Psoas muscle (tissue), 8 donors: ENCODE results near the gene DIAPH1. TPM values are rescaled to one million over a fixed set of nuclear protein-coding genes. Genes with fewer than 3 reads are reported as not detected.

Experiments
- ATAC-seq, 4 donors: fragments of 200-7000 bp; cut with Tn5 transposase; one replicate each; pipeline ENCODE4 v1.9.1; 2020; ENCODE audit warnings: moderate library complexity in 3 of 4, mild to moderate bottlenecking in 2 of 4
- DNase-seq, 2 donors: peaks; one replicate each; pipeline ENCODE4 v3.0.0-alpha.2; 2020
- H3K27ac ChIP-seq: fragments of 200-600 bp; one replicate; pipeline ENCODE4 v1.8.0; 2022
- H3K27me3 ChIP-seq, 3 donors: fragments of 200-600 bp in 1 of 3; one replicate each; pipeline versions ENCODE4 v1.6.1 to v1.8.0; 2013 to 2022; ENCODE audit warnings: low read length in 2 of 3, mild to moderate bottlenecking in 2 of 3, moderate library complexity in 1 of 3; ENCODE audit not compliant: insufficient read depth in 3 of 3
- H3K36me3 ChIP-seq, 2 donors: fragments of 200-600 bp in 1 of 2; one replicate each; pipeline versions ENCODE4 v1.6.1 to v1.8.0; 2013 to 2022; ENCODE audit warnings: low read depth in 1 of 2, mild to moderate bottlenecking in 1 of 2, moderate library complexity in 1 of 2; ENCODE audit not compliant: insufficient read depth in 1 of 2
- H3K4me1 ChIP-seq: fragments of 200-600 bp; one replicate; pipeline ENCODE4 v1.8.0; 2022
- H3K4me3 ChIP-seq: fragments of 200-600 bp; one replicate; pipeline ENCODE4 v1.8.0; 2022; ENCODE audit warnings: mild to moderate bottlenecking
- H3K9me3 ChIP-seq: fragments of 200-600 bp; one replicate; pipeline ENCODE4 v1.8.0; 2022
- CTCF ChIP-seq: fragments of 200-600 bp; IDR thresholded peaks from one replicate; pipeline ENCODE4 v1.8.0; 2022; ENCODE audit warnings: antibody characterized with exemption
- WGBS, 3 donors: extraction: QIAGEN DNeasy Blood & Tissue Kit; methylation state at CpG; one replicate each; pipeline versions ENCODE4 v1.1.6 to v1.1.7; 2013; 5-methylcytosine and 5-hydroxymethylcytosine counted together
- intact Hi-C, 2 donors: fragments of 100-400 bp; cut with DNase I; formaldehyde crosslinking; loops; one replicate each; pipeline versions ENCODE4 v1.11.0 to v1.14.2; 2022
- polyA plus RNA-seq, 3 donors: library from polyadenylated mRNA; stranded (reverse); fragments of 200-250 nt; gene quantifications; one replicate each; pipeline ENCODE4 v1.2.3, GENCODE V29; 2013
- total RNA-seq, 4 donors: library from RNA; stranded (reverse); fragmentation: NEBNext Ultra II Directional in 2 of 4; extraction: Animal tissue kit (Norgen Biotek cat#: 25700) in 2 of 4; gene quantifications; one replicate each; pipeline versions ENCODE4 v1.2.1 to v1.2.4, GENCODE V29; 2021 to 2023
- donor health status: healthy with polysubstance abuse.
- donor health status: DM: no; HTN: no; CAD: no; lungs with moderate emphysema.
- donor health status: Bipolar disorder and iron deficiency.
- donor health status: healthy.
- donor health status: DM: yes; HTN: yes; CAD: no.
- donor health status: DM: no; HTN: no; CAD: no.
- donor health status: DM: no; HTN: no; CAD: no.
- donor health status: DM: yes; HTN: yes; CAD: no.

The DIAPH1 gene
- total and polyA plus RNA-seq, 7 donors, result 93.1 to 217 (median 137) TPM

GRCh38 chr5:141512911-141513626 is 105.7 kb downstream of the DIAPH1 start:
- Histone ChIP-seq H3K4me1 (peaks cover 60% of the 10 kb centered on the region), H3K9me3 (no peaks in the 10 kb centered on the region), H3K27ac (peak overlapping the region; percentile 90), H3K36me3 (peaks cover 6 to 42% of the 10 kb centered on the region in 2 donors), H3K4me3 (peak overlapping the region; percentile 61), H3K27me3 (no peaks in the 10 kb centered on the region)
- WGBS, 3 donors, result 5 to 9% (median 6%) methylated on average over 41 to 43 of the region's 43 CpGs
- intact Hi-C loops, result loop anchor here in 1 of 2 donors (5.0 kb wide), 2 partner anchors 36 to 81 kb away; partner anchors contain the start of genes PCDHGA12 and PCDHGC3
- DNase-seq (peak in 1 of 2 donors; percentile 44), ATAC-seq (peak; percentile 4 to 22 (median 12))
- TF ChIP-seq CTCF, result no peak

GRCh38 chr5:141512390-141512910 is 106.3 kb downstream of the DIAPH1 start:
- WGBS, 3 donors, result 24 to 32% (median 31%) methylated on average over 25 to 28 of the region's 28 CpGs
- TF ChIP-seq CTCF, result peak; percentile 83
- Histone ChIP-seq H3K36me3 (peaks cover 6 to 37% of the 10 kb centered on the region in 2 donors), H3K9me3 (no peaks in the 10 kb centered on the region), H3K4me1 (peaks cover 61% of the 10 kb centered on the region), H3K4me3 (peak overlapping the region; percentile 61), H3K27ac (peak overlapping the region; percentile 90), H3K27me3 (no peaks in the 10 kb centered on the region)
- peak; percentile 23 to 54 (median 35) for ATAC-seq
- peak; percentile 87 to 90 for DNase-seq
- intact Hi-C loops, result loop anchor here in 1 of 2 donors (5.0 kb wide), 2 partner anchors 35 to 80 kb away; partner anchors contain the start of genes PCDHGA12 and PCDHGC3

- H3K27ac ChIP-seq, result peak overlapping the region; percentile 90
Observed at GRCh38 chr5:141511771-141512325, 107.0 kb downstream of the DIAPH1 start.

More at GRCh38 chr5:141511771-141512325, 107.0 kb downstream of the DIAPH1 start:
- no peak for TF ChIP-seq CTCF
- Histone ChIP-seq H3K4me3 (no peak overlapping the region), H3K27me3 (no peaks in the 10 kb centered on the region), H3K36me3 (peaks cover 6 to 31% of the 10 kb centered on the region in 2 donors), H3K9me3 (no peaks in the 10 kb centered on the region), H3K4me1 (peaks cover 64% of the 10 kb centered on the region)
- intact Hi-C loops, result loop anchor here in 1 of 2 donors (5.0 kb wide), 2 partner anchors 35 to 80 kb away; partner anchors contain the start of genes PCDHGA12 and PCDHGC3
- no peak for ATAC-seq
- DNase-seq, result no peak
- 60 to 67% (median 61%) methylated on average over 3 to 4 of the region's 4 CpGs for WGBS, 3 donors
